ENCODE data around the gene SNX3.

SNX3 gene

GRCh38 chr6:108203189-108204112, 57.4 kb downstream of the SNX3 start:
- no peak for DNase-seq (ENCODE audit: low read depth, low spot score)

GRCh38 chr6:108200631-108201030, 60.2 kb downstream of the SNX3 start:
- DNase-seq (ENCODE audit: low read depth, low spot score) = no peak

- no peak for DNase-seq (ENCODE audit: low read depth, low spot score)
Measured at GRCh38 chr6:108200186-108200585, 60.7 kb downstream of the SNX3 start.

GRCh38 chr6:108198761-108199498, 61.9 kb downstream of the SNX3 start:
- DNase-seq (ENCODE audit: low read depth, low spot score) = no peak

- DNase-seq (ENCODE audit: low read depth, low spot score) = no peak
Measured at GRCh38 chr6:108195209-108195608, 65.6 kb downstream of the SNX3 start.

GRCh38 chr6:108194503-108194902, 66.3 kb downstream of the SNX3 start:
- DNase-seq (ENCODE audit: low read depth, low spot score) = no peak

GRCh38 chr6:108193835-108194234, 67.0 kb downstream of the SNX3 start:
- no peak for DNase-seq (ENCODE audit: low read depth, low spot score)

- no peak for DNase-seq (ENCODE audit: low read depth, low spot score)
Measured at GRCh38 chr6:108193131-108193530, 67.7 kb downstream of the SNX3 start.

GRCh38 chr6:108187519-108187918, 73.3 kb downstream of the SNX3 start:
- no peak for DNase-seq (ENCODE audit: low read depth, low spot score)

GRCh38 chr6:108186226-108186625, 74.6 kb downstream of the SNX3 start:
- DNase-seq (ENCODE audit: low read depth, low spot score) = no peak

- DNase-seq (ENCODE audit: low read depth, low spot score) = no peak
Measured at GRCh38 chr6:108180776-108181175, 80.1 kb downstream of the SNX3 start.

GRCh38 chr6:108180266-108180665, 80.6 kb downstream of the SNX3 start:
- DNase-seq (ENCODE audit: low read depth, low spot score) = no peak

- DNase-seq (ENCODE audit: low read depth, low spot score) = no peak
Measured at GRCh38 chr6:108179741-108180140, 81.1 kb downstream of the SNX3 start.

- no peak for DNase-seq (ENCODE audit: low read depth, low spot score)
Measured at GRCh38 chr6:108176281-108177089, 84.4 kb downstream of the SNX3 start.

- no peak for DNase-seq (ENCODE audit: low read depth, low spot score)
Measured at GRCh38 chr6:108175592-108176279, 85.1 kb downstream of the SNX3 start.

GRCh38 chr6:108175176-108175591, 85.7 kb downstream of the SNX3 start:
- DNase-seq (ENCODE audit: low read depth, low spot score) = no peak

GRCh38 chr6:108174371-108175175, 86.3 kb downstream of the SNX3 start:
- no peak for DNase-seq (ENCODE audit: low read depth, low spot score)

GRCh38 chr6:108171918-108172516, 88.8 kb downstream of the SNX3 start:
- DNase-seq (ENCODE audit: low read depth, low spot score) = no peak

- no peak for DNase-seq (ENCODE audit: low read depth, low spot score)
Measured at GRCh38 chr6:108171291-108171917, 89.4 kb downstream of the SNX3 start.
